OCI-LY7 (cell line): ENCODE data around the gene RFPL3. TPM values are rescaled to one million over a fixed set of nuclear protein-coding genes. Genes with fewer than 3 reads are reported as not detected.

Experiments
- BruUV-seq: library from RNA; stranded (reverse); fragments of 400-500 nt; replicated peaks from 2 replicates; lab custom pipeline; 2021; lab: Mats Ljungman, UMichigan
- CTCF ChIA-PET: fragments of 300-600 bp; sonication (Branson Sonifier 250); formaldehyde crosslinking; loops from one replicate; lab custom pipeline; 2022; ENCODE audit warnings: antibody characterized with exemption; ENCODE audit not compliant: unreplicated experiment; lab: Charles Lee
- POLR2A ChIA-PET: fragments of 300-600 bp; sonication (Branson Sonifier 250); formaldehyde crosslinking; loops from one replicate; lab custom pipeline; 2022; ENCODE audit warnings: antibody characterized with exemption; lab: Charles Lee
- DNase-seq: peaks from one replicate; pipeline ENCODE4 v3.0.0-alpha.2; 2015; ENCODE audit warnings: low spot score
- H2AFZ ChIP-seq: fragments of 200-600 bp; sonication (generic), shearing (Covaris generic); 2 replicates; pipeline ENCODE4 v1.6.1; 2014; ENCODE audit warnings: mild to moderate bottlenecking, antibody characterized with exemption, low read length, moderate library complexity
- H3K27ac ChIP-seq: fragments of 200-600 bp; sonication (generic); 2 replicates; pipeline ENCODE4 v1.5.1; 2014; ENCODE audit warnings: mixed run types, low read depth, mild to moderate bottlenecking, moderate library complexity, low read length, inconsistent platforms; ENCODE audit not compliant: poor library complexity, severe bottlenecking
- H3K36me3 ChIP-seq: fragments of 200-600 bp; sonication (generic); 2 replicates; pipeline ENCODE4 v1.6.1; 2014; ENCODE audit warnings: mild to moderate bottlenecking, antibody characterized with exemption, low read length, moderate library complexity, mixed read lengths; ENCODE audit not compliant: insufficient read depth
- H3K4me1 ChIP-seq: fragments of 200-600 bp; sonication (generic); 2 replicates; pipeline ENCODE4 v1.5.1; 2014; ENCODE audit warnings: mild to moderate bottlenecking, low read length; ENCODE audit not compliant: insufficient read depth, poor library complexity, severe bottlenecking
- H3K4me2 ChIP-seq: fragments of 200-600 bp; sonication (generic); 2 replicates; pipeline ENCODE4 v1.6.1; 2014; ENCODE audit warnings: mild to moderate bottlenecking, low read length
- H3K4me3 ChIP-seq: fragments of 200-600 bp; sonication (generic); 2 replicates; pipeline ENCODE4 v1.5.1; 2014; ENCODE audit warnings: mild to moderate bottlenecking, low read depth, low read length; ENCODE audit not compliant: poor library complexity, severe bottlenecking
- H3K79me2 ChIP-seq: fragments of 200-600 bp; sonication (generic); 2 replicates; pipeline ENCODE4 v1.6.1; 2016; ENCODE audit warnings: low read depth, mild to moderate bottlenecking, low read length, moderate library complexity, mixed read lengths; ENCODE audit not compliant: insufficient read depth
- H3K9me2 ChIP-seq: fragments of 200-600 bp; sonication (generic); 2 replicates; pipeline ENCODE4 v1.6.1; 2016; ENCODE audit warnings: mild to moderate bottlenecking, low read length, mixed read lengths; ENCODE audit not compliant: insufficient read depth
- H3K9me3 ChIP-seq: fragments of 200-600 bp; sonication (generic); 2 replicates; pipeline ENCODE4 v1.6.1; 2014; ENCODE audit warnings: mild to moderate bottlenecking, mixed run types, low read length, mixed read lengths
- H4K20me1 ChIP-seq: fragments of 200-600 bp; sonication (generic); 2 replicates; pipeline ENCODE4 v1.6.1; 2014; ENCODE audit warnings: mild to moderate bottlenecking, antibody characterized with exemption, low read length, moderate library complexity, mixed read lengths; ENCODE audit not compliant: insufficient read depth
- EZH2phosphoT487 ChIP-seq: fragments of 200-600 bp; sonication (generic); IDR thresholded peaks from 2 replicates; pipeline ENCODE4 v1.6.1; 2018; ENCODE audit warnings: low read depth, borderline replicate concordance, mild to moderate bottlenecking, mixed run types, antibody characterized with exemption, low read length, moderate library complexity, mixed read lengths
- intact Hi-C: fragments of 100-400 bp; cut with micrococcal nuclease; formaldehyde crosslinking; loops from one replicate; pipeline ENCODE4 v1.10.0; 2022; ENCODE audit not compliant: unreplicated experiment
- total RNA-seq, 2 experiments: library from RNA; depleted of rRNA in 1 of 2; stranded (reverse); fragments of >200 nt in 1 of 2; shearing (Covaris generic) in 1 of 2; gene quantifications; 2 replicates each; pipeline ENCODE4 v1.2.3, GENCODE V29; 2014 to 2022
- TF ChIP-seq, protein P1 (sequence below): fragments of 200-600 bp; sonication (generic); conservative IDR thresholded peaks from 2 replicates; pipeline ENCODE4 v1.5.1; 2014; ENCODE audit warnings: mild to moderate bottlenecking, antibody characterized with exemption, low read length, moderate library complexity, mixed read lengths

The RFPL3 gene
- total RNA-seq, 2 experiments from 2014 or later, result not detected

DNA sequence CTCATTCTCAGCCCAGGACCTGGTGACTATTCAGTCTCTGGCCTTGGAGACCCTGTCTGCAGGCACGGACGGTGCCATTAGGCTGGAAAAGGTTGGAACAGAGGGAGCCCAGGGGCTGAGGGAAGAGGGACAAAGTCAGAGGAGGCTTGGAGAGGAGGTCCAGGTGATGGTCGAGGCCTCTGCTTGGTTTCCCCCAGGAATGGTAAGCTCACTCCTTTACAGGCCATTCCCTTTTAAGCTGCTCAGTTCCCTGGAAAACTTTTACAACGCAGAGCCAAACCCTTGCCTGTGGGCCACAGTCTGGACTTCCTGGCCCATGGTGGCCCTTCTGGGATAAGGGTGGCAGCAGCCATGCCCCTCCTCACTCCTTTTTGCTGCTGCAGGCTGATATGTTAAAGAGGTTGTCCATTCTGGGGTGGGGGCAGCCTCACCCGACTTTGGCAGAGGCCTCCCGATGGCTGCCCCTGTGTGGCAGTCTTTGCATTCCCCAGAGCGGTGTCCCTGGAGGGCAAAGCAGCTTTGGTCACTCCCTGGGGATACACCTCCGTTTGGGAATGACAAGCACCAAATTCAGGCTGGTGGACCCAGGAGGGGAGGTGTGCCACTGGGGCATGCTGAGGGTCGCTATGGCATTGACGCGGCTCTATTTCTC lies 34.0 kb upstream of the RFPL3 start:
- Histone ChIP-seq H3K4me1 (no peaks in the 10 kb centered on the region), H3K9me2 (no peaks in the 10 kb centered on the region), H3K36me3 (no peaks in the 10 kb centered on the region), H3K79me2 (no peaks in the 10 kb centered on the region), H3K4me3 (no peak overlapping the region), H3K27ac (no peak overlapping the region), H3K4me2 (no peak overlapping the region), H3K9me3 (no peaks in the 10 kb centered on the region), H4K20me1 (no peaks in the 10 kb centered on the region), H2AFZ (no peak overlapping the region)
- TF ChIP-seq, protein P1, sequence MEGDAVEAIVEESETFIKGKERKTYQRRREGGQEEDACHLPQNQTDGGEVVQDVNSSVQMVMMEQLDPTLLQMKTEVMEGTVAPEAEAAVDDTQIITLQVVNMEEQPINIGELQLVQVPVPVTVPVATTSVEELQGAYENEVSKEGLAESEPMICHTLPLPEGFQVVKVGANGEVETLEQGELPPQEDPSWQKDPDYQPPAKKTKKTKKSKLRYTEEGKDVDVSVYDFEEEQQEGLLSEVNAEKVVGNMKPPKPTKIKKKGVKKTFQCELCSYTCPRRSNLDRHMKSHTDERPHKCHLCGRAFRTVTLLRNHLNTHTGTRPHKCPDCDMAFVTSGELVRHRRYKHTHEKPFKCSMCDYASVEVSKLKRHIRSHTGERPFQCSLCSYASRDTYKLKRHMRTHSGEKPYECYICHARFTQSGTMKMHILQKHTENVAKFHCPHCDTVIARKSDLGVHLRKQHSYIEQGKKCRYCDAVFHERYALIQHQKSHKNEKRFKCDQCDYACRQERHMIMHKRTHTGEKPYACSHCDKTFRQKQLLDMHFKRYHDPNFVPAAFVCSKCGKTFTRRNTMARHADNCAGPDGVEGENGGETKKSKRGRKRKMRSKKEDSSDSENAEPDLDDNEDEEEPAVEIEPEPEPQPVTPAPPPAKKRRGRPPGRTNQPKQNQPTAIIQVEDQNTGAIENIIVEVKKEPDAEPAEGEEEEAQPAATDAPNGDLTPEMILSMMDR, result no peak
- no peak for TF ChIP-seq EZH2phosphoT487
- ChIA-PET CTCF (no interaction called here), POLR2A (no interaction called here)
- BruUV-seq, result no TSS peak
- no peak for DNase-seq
- intact Hi-C loops, result no loop called here

DNA sequence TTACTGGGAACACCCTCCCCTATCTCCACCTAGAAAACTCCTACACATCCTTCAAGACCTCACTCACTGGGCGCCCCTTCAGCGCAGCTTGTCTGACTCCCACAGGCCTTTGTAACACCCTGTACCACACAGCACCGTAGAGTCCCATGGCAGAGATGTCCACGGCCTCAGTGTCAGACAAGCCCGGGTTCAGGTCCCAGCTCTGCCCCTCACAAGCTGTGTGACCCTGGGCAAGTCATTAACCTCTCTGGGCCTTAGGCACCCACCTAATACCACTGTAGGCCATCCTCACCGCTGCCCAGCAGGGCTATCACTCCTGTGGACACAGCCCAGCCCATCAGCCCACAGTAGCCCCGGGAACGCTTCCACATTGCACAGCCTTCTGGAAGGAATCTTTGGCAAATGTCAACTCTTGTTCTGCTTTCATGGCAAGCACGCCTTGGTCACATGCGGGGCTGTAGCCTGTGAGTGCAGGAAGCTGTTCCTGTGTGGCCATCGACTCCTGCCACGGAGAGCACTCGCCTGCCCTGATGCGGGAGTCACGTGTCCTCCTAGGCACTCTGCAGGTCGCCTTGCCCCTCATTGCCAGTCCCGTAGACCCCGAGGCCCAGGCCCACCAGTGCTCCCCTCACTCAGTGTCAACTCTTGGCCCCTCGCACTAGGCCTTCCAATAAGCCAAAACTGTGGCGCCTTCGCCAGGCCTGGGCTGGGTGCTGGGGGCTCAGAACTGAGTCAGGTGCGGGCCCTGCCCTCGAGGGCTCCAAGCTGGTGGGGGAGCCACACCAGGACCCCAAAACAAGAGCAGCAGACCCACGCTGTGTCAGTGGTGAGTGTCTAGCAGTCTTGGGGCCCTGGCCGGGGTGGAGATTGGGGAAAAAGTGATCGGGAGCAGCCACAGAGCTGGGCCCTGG lies 32.9 kb upstream of the RFPL3 start:
- CTCF ChIA-PET, result no interaction called here

More for the DNA sequence above, 32.9 kb upstream of the RFPL3 start:
- no peak for DNase-seq
- no peaks in the 10 kb centered on the region for H4K20me1 ChIP-seq
- H3K9me3 ChIP-seq, result no peaks in the 10 kb centered on the region
- no peak overlapping the region for H3K4me3 ChIP-seq
- BruUV-seq, result no TSS peak
- no peak overlapping the region for H3K4me2 ChIP-seq
- no peak overlapping the region for H2AFZ ChIP-seq
- intact Hi-C loops, result no loop called here
- H3K27ac ChIP-seq, result no peak overlapping the region
- no peaks in the 10 kb centered on the region for H3K9me2 ChIP-seq
- TF ChIP-seq, protein P1, result no peak
- TF ChIP-seq EZH2phosphoT487, result no peak
- POLR2A ChIA-PET, result interaction anchor here (0.6 kb wide), 1 partner anchor 1327 kb away, joined by 4 read pairs; no protein-coding TSS in a partner anchor
- no peaks in the 10 kb centered on the region for H3K36me3 ChIP-seq
- no peaks in the 10 kb centered on the region for H3K4me1 ChIP-seq
- no peaks in the 10 kb centered on the region for H3K79me2 ChIP-seq
